Erythroblast (primary cell): ENCODE data around the gene GLDC.

ENCODE experiments used
- GATA1 ChIP-seq: IDR thresholded peaks from 2 replicates; pipeline ENCODE4 v1.6.1; 2011; ENCODE audit warnings: low read depth, mild to moderate bottlenecking, control low read depth, low read length, moderate library complexity
- POLR2A ChIP-seq: IDR thresholded peaks from 2 replicates; pipeline ENCODE4 v1.6.1; 2011; ENCODE audit warnings: mild to moderate bottlenecking, low read length

- TF ChIP-seq POLR2A (no peak), GATA1 (no peak)
Measured at GRCh38 chr9:6553866-6554265, 91.7 kb downstream of the GLDC start.
